ENCODE data around the gene ZNF746. TPM values are rescaled to one million over a fixed set of nuclear protein-coding genes. Genes with fewer than 3 reads are reported as not detected.

The ZNF746 gene
- total RNA-seq, 1 experiment from 2014 or later = 22.0 TPM

DNA sequence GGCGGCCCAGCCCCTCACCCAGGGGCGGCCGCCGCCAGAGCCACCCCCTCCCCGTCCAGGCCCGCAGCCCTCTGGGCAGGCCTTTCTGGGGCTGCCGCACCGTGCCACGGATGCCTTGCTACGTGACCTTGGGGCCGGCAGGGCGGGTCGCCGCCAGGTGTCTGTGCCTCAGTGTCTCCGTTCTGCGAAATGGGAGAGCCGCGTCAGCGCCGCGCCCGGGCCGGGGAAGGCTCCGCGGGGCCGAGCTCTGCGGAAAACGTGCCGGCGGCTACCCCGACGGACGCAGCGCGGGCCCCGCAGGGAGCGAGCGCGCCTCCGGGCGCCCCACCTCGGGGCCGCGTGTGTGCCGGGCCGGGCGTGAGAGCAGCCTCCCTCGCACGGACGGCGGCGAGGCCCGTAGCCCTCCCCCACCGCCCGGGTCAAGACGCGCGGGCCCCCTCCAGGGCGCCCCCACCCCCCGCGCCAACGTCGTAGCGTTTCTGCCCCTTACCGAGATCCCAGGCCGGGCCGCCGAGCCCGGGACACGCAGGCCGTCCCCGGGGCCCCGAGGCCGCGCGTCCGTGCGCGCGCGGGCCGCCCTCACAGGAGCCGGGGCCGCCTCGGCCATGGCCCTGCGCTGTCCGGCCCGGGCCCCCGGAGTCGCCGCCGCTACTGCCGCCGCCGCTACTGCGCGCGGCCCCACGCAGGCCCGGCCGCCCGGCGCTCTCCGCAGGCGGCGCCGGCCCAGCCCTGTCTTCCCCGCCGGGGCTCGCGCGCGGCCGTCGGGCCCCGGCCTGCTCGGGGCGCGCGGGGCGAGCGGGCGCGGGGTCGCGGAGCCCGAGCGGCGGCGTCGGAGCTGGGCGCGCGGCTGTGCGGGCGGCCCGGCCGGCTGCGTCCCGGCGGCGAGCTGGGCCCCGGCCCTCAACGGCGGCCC is 37.8 kb downstream of the ZNF746 start:
- TF ChIP-seq, protein P1, sequence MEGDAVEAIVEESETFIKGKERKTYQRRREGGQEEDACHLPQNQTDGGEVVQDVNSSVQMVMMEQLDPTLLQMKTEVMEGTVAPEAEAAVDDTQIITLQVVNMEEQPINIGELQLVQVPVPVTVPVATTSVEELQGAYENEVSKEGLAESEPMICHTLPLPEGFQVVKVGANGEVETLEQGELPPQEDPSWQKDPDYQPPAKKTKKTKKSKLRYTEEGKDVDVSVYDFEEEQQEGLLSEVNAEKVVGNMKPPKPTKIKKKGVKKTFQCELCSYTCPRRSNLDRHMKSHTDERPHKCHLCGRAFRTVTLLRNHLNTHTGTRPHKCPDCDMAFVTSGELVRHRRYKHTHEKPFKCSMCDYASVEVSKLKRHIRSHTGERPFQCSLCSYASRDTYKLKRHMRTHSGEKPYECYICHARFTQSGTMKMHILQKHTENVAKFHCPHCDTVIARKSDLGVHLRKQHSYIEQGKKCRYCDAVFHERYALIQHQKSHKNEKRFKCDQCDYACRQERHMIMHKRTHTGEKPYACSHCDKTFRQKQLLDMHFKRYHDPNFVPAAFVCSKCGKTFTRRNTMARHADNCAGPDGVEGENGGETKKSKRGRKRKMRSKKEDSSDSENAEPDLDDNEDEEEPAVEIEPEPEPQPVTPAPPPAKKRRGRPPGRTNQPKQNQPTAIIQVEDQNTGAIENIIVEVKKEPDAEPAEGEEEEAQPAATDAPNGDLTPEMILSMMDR (IDR thresholded peaks at IDR 0.05; ENCODE audit: unreplicated experiment) = no peak
- DNase-seq (ENCODE audit: unreplicated experiment) = no peak
- CTCF ChIA-PET = interaction anchor here (0.6 to 1.9 kb wide), 21 partner anchors 9 to 1163 kb away, joined by 3 to 10 read pairs (median 4); no protein-coding TSS in a partner anchor

DNA sequence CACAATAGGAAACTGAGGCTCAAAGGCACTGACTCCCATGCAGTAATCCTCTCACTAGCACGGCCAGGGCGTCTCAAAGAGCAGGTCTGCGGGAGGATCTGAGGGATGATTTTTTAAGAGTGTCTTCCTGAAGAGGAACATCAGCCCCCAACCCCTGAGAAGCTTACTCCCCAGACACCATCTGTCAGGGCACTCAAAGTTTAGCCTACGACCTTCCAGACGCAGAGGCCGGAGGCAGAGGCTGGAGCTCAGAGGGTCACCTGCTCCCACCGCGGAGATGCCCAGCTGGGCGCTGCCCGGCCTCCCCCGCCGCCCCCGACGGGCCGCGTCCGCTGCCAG is 38.4 kb downstream of the ZNF746 start:
- intact Hi-C loops (cut with micrococcal nuclease) = no loop called here
- BruUV-seq (replicated peaks) = no TSS peak
- H3K27me3 Mint-ChIP-seq (ENCODE audit: insufficient read depth, unreplicated experiment) = no peaks in the 10 kb centered on the region
- CTCF ChIA-PET = interaction anchor here (0.7 to 1.7 kb wide), 6 partner anchors 16 to 169 kb away, joined by 3 to 9 read pairs (median 4); no protein-coding TSS in a partner anchor
- H3K27ac Mint-ChIP-seq (ENCODE audit: low read depth, unreplicated experiment) = no peak overlapping the region
- peaks cover 32% of the 10 kb centered on the region for H3K36me3 Mint-ChIP-seq (ENCODE audit: insufficient read depth, unreplicated experiment)
- peaks cover 16% of the 10 kb centered on the region for H3K4me1 Mint-ChIP-seq (ENCODE audit: insufficient read depth, unreplicated experiment)
- no peak for DNase-seq (ENCODE audit: unreplicated experiment)
- H3K9me3 Mint-ChIP-seq (ENCODE audit: unreplicated experiment) = no peaks in the 10 kb centered on the region
- TF ChIP-seq, protein P1 (IDR thresholded peaks at IDR 0.05; ENCODE audit: unreplicated experiment) = no peak
- POLR2A ChIA-PET = interaction anchor here (0.9 to 2.5 kb wide), 4 partner anchors 13 to 198 kb away, joined by 3 to 7 read pairs (median 4); partner anchors contain the start of gene ZNF783
- peak overlapping the region; percentile 63 for H3K4me3 Mint-ChIP-seq (ENCODE audit: unreplicated experiment)

More for the DNA sequence above, 37.8 kb downstream of the ZNF746 start:
- H3K36me3 Mint-ChIP-seq (ENCODE audit: insufficient read depth, unreplicated experiment) = peaks cover 26% of the 10 kb centered on the region
- POLR2A ChIA-PET = interaction anchor here (0.5 to 2.5 kb wide), 11 partner anchors 13 to 406 kb away, joined by 3 to 7 read pairs (median 3); partner anchors contain the start of gene ZNF783
- no TSS peak for BruUV-seq (replicated peaks)
- H3K4me3 Mint-ChIP-seq (ENCODE audit: unreplicated experiment) = peak overlapping the region; percentile 72
- intact Hi-C loops (cut with micrococcal nuclease) = loop anchor here (2.0 kb wide), 2 partner anchors 37 to 149 kb away; partner anchors contain the start of gene ZNF746
- peaks cover 16% of the 10 kb centered on the region for H3K4me1 Mint-ChIP-seq (ENCODE audit: insufficient read depth, unreplicated experiment)
- H3K9me3 Mint-ChIP-seq (ENCODE audit: unreplicated experiment) = no peaks in the 10 kb centered on the region
- H3K27me3 Mint-ChIP-seq (ENCODE audit: insufficient read depth, unreplicated experiment) = no peaks in the 10 kb centered on the region
- no peak overlapping the region for H3K27ac Mint-ChIP-seq (ENCODE audit: low read depth, unreplicated experiment)

DNA sequence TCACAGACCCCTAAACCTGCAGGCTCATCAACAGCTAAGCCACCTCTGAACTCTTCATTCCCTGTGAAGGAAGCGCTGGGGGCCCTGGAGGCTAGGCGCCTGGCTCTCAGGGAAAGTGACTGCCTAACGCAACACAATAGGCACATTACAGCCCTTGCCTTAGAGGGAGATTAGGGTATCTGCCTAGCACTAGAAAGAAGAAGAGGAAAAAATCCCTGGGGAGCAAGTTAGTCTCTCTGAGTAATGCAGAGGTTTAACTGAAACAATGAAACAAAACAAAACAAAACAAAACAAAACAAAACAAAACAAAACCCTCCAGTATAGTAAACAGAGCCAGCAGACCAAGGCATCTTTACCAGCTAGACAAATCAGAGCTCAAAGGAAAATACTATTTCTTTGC is 39.4 kb downstream of the ZNF746 start:
- no TSS peak for BruUV-seq (replicated peaks)
- Mint-ChIP-seq H3K27ac (ENCODE audit: low read depth, unreplicated experiment) (peak overlapping the region; percentile 23), H3K4me3 (ENCODE audit: unreplicated experiment) (peak overlapping the region; percentile 63), H3K9me3 (ENCODE audit: unreplicated experiment) (no peaks in the 10 kb centered on the region), H3K27me3 (ENCODE audit: insufficient read depth, unreplicated experiment) (no peaks in the 10 kb centered on the region), H3K4me1 (ENCODE audit: insufficient read depth, unreplicated experiment) (peaks cover 16% of the 10 kb centered on the region), H3K36me3 (ENCODE audit: insufficient read depth, unreplicated experiment) (peaks cover 42% of the 10 kb centered on the region)
- no peak for DNase-seq (ENCODE audit: unreplicated experiment)
- ChIA-PET CTCF (interaction anchor here (0.6 to 1.7 kb wide), 6 partner anchors 15 to 278 kb away, joined by 3 to 9 read pairs (median 3); no protein-coding TSS in a partner anchor), POLR2A (interaction anchor here (1.1 to 2.5 kb wide), 2 partner anchors 38 to 197 kb away, joined by 6 to 7 read pairs; partner anchors contain the start of gene ZNF783)
- intact Hi-C loops (cut with micrococcal nuclease) = no loop called here
- TF ChIP-seq, protein P1 (IDR thresholded peaks at IDR 0.05; ENCODE audit: unreplicated experiment) = no peak

DNA sequence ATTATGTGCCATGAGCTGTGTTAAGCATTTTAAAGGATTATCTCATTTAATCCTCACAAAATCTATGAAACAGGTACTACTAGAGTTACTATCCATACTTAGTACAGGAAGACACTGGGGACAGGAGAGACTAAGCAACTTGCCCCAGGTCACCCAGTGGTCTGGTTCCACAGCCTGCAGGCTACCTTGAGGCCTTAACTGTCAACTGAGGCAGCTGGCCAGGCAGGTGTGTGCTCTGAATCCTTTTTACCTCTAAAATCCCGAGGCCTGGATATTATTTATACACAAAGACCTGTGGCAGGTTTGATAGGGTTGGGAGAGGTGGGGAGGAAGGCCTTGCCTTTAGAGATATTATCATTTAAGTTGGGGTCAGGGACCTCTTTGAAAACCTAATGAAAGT is 39.8 kb downstream of the ZNF746 start:
- BruUV-seq (replicated peaks) = no TSS peak
- POLR2A ChIA-PET = no interaction called here

More for the DNA sequence above, 39.8 kb downstream of the ZNF746 start:
- CTCF ChIA-PET = interaction anchor here (0.7 to 1.1 kb wide), 3 partner anchors 32 to 382 kb away, joined by 3 read pairs; no protein-coding TSS in a partner anchor
- Mint-ChIP-seq H3K36me3 (ENCODE audit: insufficient read depth, unreplicated experiment) (peaks cover 44% of the 10 kb centered on the region), H3K27me3 (ENCODE audit: insufficient read depth, unreplicated experiment) (no peaks in the 10 kb centered on the region), H3K9me3 (ENCODE audit: unreplicated experiment) (no peaks in the 10 kb centered on the region), H3K4me3 (ENCODE audit: unreplicated experiment) (no peak overlapping the region), H3K4me1 (ENCODE audit: insufficient read depth, unreplicated experiment) (peaks cover 16% of the 10 kb centered on the region), H3K27ac (ENCODE audit: low read depth, unreplicated experiment) (peak overlapping the region; percentile 1)
- intact Hi-C loops (cut with micrococcal nuclease) = no loop called here
- TF ChIP-seq, protein P1 (IDR thresholded peaks at IDR 0.05; ENCODE audit: unreplicated experiment) = no peak
- no peak for DNase-seq (ENCODE audit: unreplicated experiment)

All from MCF 10A (cell line).